ENCODE data around the gene DTNA.

The DTNA gene

GRCh38 chr18:34872066-34872465 lies 162.0 kb downstream of the DTNA start:
- Histone ChIP-seq H3K9me3 (ENCODE audit: low read length) (no peaks in the 10 kb centered on the region), H3K4me3 (ENCODE audit: low read depth, low read length, poor library complexity, severe bottlenecking) (no peak overlapping the region), H3K9me2 (ENCODE audit: low read depth, low read length) (no peaks in the 10 kb centered on the region), H3K4me2 (ENCODE audit: low read length) (no peak overlapping the region), H3K79me2 (ENCODE audit: insufficient read depth, low read length) (no peaks in the 10 kb centered on the region), H3F3A (ENCODE audit: insufficient read depth, low read length) (no peaks in the 10 kb centered on the region), H3K27ac (ENCODE audit: low read depth, low read length, poor library complexity, severe bottlenecking) (no peak overlapping the region), H2AFZ (ENCODE audit: low read length) (no peak overlapping the region), H3K4me1 (ENCODE audit: insufficient read depth, low read length, severe bottlenecking) (no peaks in the 10 kb centered on the region), H3K27me3 (ENCODE audit: insufficient read depth, low read length) (no peaks in the 10 kb centered on the region), H3K36me3 (ENCODE audit: insufficient read depth, low read length) (no peaks in the 10 kb centered on the region), H3K9ac (ENCODE audit: low read length) (no peak overlapping the region), H4K20me1 (ENCODE audit: insufficient read depth, low read length) (no peaks in the 10 kb centered on the region)
- TF ChIP-seq, protein P1, sequence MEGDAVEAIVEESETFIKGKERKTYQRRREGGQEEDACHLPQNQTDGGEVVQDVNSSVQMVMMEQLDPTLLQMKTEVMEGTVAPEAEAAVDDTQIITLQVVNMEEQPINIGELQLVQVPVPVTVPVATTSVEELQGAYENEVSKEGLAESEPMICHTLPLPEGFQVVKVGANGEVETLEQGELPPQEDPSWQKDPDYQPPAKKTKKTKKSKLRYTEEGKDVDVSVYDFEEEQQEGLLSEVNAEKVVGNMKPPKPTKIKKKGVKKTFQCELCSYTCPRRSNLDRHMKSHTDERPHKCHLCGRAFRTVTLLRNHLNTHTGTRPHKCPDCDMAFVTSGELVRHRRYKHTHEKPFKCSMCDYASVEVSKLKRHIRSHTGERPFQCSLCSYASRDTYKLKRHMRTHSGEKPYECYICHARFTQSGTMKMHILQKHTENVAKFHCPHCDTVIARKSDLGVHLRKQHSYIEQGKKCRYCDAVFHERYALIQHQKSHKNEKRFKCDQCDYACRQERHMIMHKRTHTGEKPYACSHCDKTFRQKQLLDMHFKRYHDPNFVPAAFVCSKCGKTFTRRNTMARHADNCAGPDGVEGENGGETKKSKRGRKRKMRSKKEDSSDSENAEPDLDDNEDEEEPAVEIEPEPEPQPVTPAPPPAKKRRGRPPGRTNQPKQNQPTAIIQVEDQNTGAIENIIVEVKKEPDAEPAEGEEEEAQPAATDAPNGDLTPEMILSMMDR (IDR thresholded peaks at IDR 0.05; ENCODE audit: low read length): no peak
- TF ChIP-seq EZH2 (IDR thresholded peaks at IDR 0.05; ENCODE audit: borderline replicate concordance, low read length): no peak

DNA sequence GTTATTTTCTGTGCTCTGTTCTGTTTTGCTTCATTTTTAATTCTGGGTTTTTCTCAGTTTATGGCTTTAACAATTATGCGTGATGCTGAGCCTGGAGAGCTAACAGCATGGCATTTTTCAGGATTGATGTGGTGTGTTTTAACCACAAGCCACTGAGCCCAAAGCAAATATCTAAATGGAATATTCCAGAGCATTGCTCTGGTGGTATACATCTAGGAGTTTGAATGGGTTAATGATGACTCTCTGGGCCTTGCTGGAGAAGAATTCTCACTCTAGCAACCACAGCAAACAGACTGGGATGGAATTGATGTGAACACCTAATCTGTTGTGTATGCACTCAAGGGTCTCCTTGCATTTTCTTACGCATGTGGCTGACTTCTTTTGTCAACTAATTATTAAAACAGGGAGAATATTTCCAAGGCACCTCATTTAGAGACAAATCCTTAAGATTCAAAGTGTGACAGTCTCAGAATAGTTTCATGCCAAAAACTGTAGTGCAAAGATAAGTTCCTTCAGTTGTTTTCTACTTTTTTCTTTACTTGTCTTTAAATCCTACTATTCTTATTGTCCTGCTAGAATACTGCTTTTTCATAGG lies 164.0 kb downstream of the DTNA start:
- no peaks in the 10 kb centered on the region for H3K27me3 ChIP-seq (ENCODE audit: insufficient read depth, low read length)
- H3K36me3 ChIP-seq (ENCODE audit: insufficient read depth, low read length): no peaks in the 10 kb centered on the region
- no peak overlapping the region for H3K4me2 ChIP-seq (ENCODE audit: low read length)
- no peak overlapping the region for H3K4me3 ChIP-seq (ENCODE audit: low read depth, low read length, poor library complexity, severe bottlenecking)
- no peak overlapping the region for H3K27ac ChIP-seq (ENCODE audit: low read depth, low read length, poor library complexity, severe bottlenecking)
- no peak overlapping the region for H3K9ac ChIP-seq (ENCODE audit: low read length)
- no peaks in the 10 kb centered on the region for H4K20me1 ChIP-seq (ENCODE audit: insufficient read depth, low read length)
- H3K9me3 ChIP-seq (ENCODE audit: low read length): no peaks in the 10 kb centered on the region
- TF ChIP-seq EZH2 (IDR thresholded peaks at IDR 0.05; ENCODE audit: borderline replicate concordance, low read length): no peak
- TF ChIP-seq, protein P1 (IDR thresholded peaks at IDR 0.05; ENCODE audit: low read length): no peak
- no peaks in the 10 kb centered on the region for H3K4me1 ChIP-seq (ENCODE audit: insufficient read depth, low read length, severe bottlenecking)
- no peaks in the 10 kb centered on the region for H3K9me2 ChIP-seq (ENCODE audit: low read depth, low read length)
- H3F3A ChIP-seq (ENCODE audit: insufficient read depth, low read length): no peaks in the 10 kb centered on the region
- H2AFZ ChIP-seq (ENCODE audit: low read length): no peak overlapping the region
- no peaks in the 10 kb centered on the region for H3K79me2 ChIP-seq (ENCODE audit: insufficient read depth, low read length)

DNA sequence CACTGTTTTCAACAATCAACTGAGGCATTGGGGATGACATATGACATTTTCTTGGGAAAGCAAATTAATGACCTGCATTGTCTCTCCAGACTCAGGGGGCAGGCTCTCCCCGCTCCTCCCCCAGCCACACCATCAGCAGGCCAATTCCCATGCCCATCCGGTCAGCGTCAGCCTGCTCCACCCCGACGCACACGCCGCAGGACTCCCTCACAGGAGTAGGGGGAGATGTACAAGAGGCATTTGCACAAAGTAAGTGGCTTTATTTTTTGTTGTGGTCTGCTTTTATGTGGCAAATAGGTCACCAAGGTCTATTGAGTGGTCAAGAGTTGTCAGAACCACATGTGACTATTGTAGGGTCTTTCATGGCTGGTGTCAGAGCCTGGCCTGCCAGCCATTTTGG lies 165.1 kb downstream of the DTNA start:
- H3K9ac ChIP-seq (ENCODE audit: low read length): no peak overlapping the region
- no peak overlapping the region for H2AFZ ChIP-seq (ENCODE audit: low read length)
- no peak overlapping the region for H3K27ac ChIP-seq (ENCODE audit: low read depth, low read length, poor library complexity, severe bottlenecking)
- no peaks in the 10 kb centered on the region for H3K79me2 ChIP-seq (ENCODE audit: insufficient read depth, low read length)
- no peaks in the 10 kb centered on the region for H3K9me3 ChIP-seq (ENCODE audit: low read length)
- H4K20me1 ChIP-seq (ENCODE audit: insufficient read depth, low read length): no peaks in the 10 kb centered on the region
- H3K4me1 ChIP-seq (ENCODE audit: insufficient read depth, low read length, severe bottlenecking): no peaks in the 10 kb centered on the region
- H3K4me2 ChIP-seq (ENCODE audit: low read length): no peak overlapping the region
- H3K36me3 ChIP-seq (ENCODE audit: insufficient read depth, low read length): no peaks in the 10 kb centered on the region
- H3K9me2 ChIP-seq (ENCODE audit: low read depth, low read length): no peaks in the 10 kb centered on the region
- no peaks in the 10 kb centered on the region for H3K27me3 ChIP-seq (ENCODE audit: insufficient read depth, low read length)
- no peak overlapping the region for H3K4me3 ChIP-seq (ENCODE audit: low read depth, low read length, poor library complexity, severe bottlenecking)
- no peaks in the 10 kb centered on the region for H3F3A ChIP-seq (ENCODE audit: insufficient read depth, low read length)
- TF ChIP-seq, protein P1 (IDR thresholded peaks at IDR 0.05; ENCODE audit: low read length): no peak
- no peak for TF ChIP-seq EZH2 (IDR thresholded peaks at IDR 0.05; ENCODE audit: borderline replicate concordance, low read length)

Data from OCI-LY1 (cell line).